Measurements from ENCODE around the gene KIFC3. TPM values are rescaled to one million over a fixed set of nuclear protein-coding genes. Genes with fewer than 3 reads are reported as not detected.
A peak's percentile ranks its signal among the peaks of the same experiment; 100 is the strongest.

Gene KIFC3
- total and polyA plus RNA-seq, 2 of the 8 experiments (the other 6 are each of a cell fraction or from before 2014, with no cell fraction given), result 2.1 to 7.1 TPM

GRCh38 chr16:57804111-57804837, 2.0 kb upstream of the KIFC3 start:
- no peak overlapping the region for H4K5ac ChIP-seq (ENCODE audit: insufficient read length, low read depth, low read length)
- no peak overlapping the region for H3K27ac ChIP-seq (ENCODE audit: low read depth, low read length)
- H3K79me2 ChIP-seq (ENCODE audit: control insufficient read depth in 1 of 2, insufficient read depth in 2 of 2, low read length in 2 of 2), result no peaks in the 10 kb centered on the region
- H2BK120ac ChIP-seq (replicated peaks; ENCODE audit: low read depth, low read length), result no peak overlapping the region
- WGBS, 2 experiments (ENCODE audit: extremely low coverage in 1 of 2, insufficient coverage in 1 of 2, insufficient read length in 1 of 2, insufficient replicate concordance in 2 of 2, low coverage in 1 of 2, low lambda C conversion rate in 2 of 2, missing lambda C conversion rate in 1 of 2), result 86% methylated on average over 5 of the region's 5 CpGs; no CpG with 5 or more reads in 1 of the 2 experiments
- H3K56ac ChIP-seq (replicated peaks; ENCODE audit: insufficient read length, low read depth, low read length), result no peak overlapping the region
- H3K23me2 ChIP-seq (ENCODE audit: low read depth, low read length), result peaks cover 12% of the 10 kb centered on the region
- no peaks in the 10 kb centered on the region for H3K9me3 ChIP-seq (ENCODE audit: insufficient read depth in 2 of 2, low read depth in 1 of 2, low read length in 1 of 2)
- no peak for DNase-seq (ENCODE audit: low read depth in 1 of 2, low spot score in 2 of 2)
- no peak overlapping the region for H3K4me2 ChIP-seq (ENCODE audit: insufficient read depth in 1 of 2, low read depth in 2 of 2, low read length in 2 of 2)
- no peak overlapping the region for H2BK12ac ChIP-seq (ENCODE audit: low read depth, low read length)
- CTCF ChIA-PET (ENCODE audit: partially characterized antibody), result interaction anchor here (0.6 to 15.2 kb wide), 8 partner anchors 8 to 684 kb away, joined by 3 to 279 read pairs (median 3); no protein-coding TSS in a partner anchor
- peak overlapping the region; percentile 75; the same call in 1 of the 2 replicates for H2BK15ac ChIP-seq (ENCODE audit: low read length)
- no peak overlapping the region for H2BK5ac ChIP-seq (ENCODE audit: low read depth, low read length)
- no peak overlapping the region for H2AFZ ChIP-seq (ENCODE audit: low read length)
- H3K79me1 ChIP-seq (ENCODE audit: low read depth, low read length), result no peaks in the 10 kb centered on the region; the same call in 1 of the 2 replicates
- peaks cover 0 to 28% (median 20%) of the 10 kb centered on the region in 4 experiments; a peak in 6 of 7 replicates for H3K4me1 ChIP-seq (replicated peaks in 1 of 4; ENCODE audit: control insufficient read depth in 3 of 4, insufficient read depth in 4 of 4, low read length in 3 of 4)
- peaks cover 0 to 1% of the 10 kb centered on the region in 2 experiments for H4K20me1 ChIP-seq (replicated peaks in 1 of 2; ENCODE audit: control insufficient read depth in 1 of 2, insufficient read depth in 2 of 2, low read length in 2 of 2)
- H3K27me3 ChIP-seq (replicated peaks in 1 of 4; ENCODE audit: control insufficient read depth in 3 of 4, extremely low read depth in 1 of 4, insufficient read depth in 3 of 4, low read length in 3 of 4), result peaks cover 0 to 26% (median 19%) of the 10 kb centered on the region in 4 experiments; a peak in 5 of 7 replicates
- H3K14ac ChIP-seq (ENCODE audit: insufficient read length), result no peak overlapping the region
- no peak for FAIRE-seq
- H4K8ac ChIP-seq (ENCODE audit: extremely low read depth, insufficient read depth, low read length), result no peak overlapping the region
- H3K4me3 ChIP-seq (ENCODE audit: extremely low read depth in 1 of 4, insufficient read depth in 2 of 4, low read depth in 3 of 4, low read length in 4 of 4), result no peak overlapping the region
- H4K91ac ChIP-seq (replicated peaks; ENCODE audit: insufficient read length, low read length), result no peak overlapping the region
- H3K4ac ChIP-seq (replicated peaks; ENCODE audit: insufficient read length, low read depth, low read length), result no peak overlapping the region
- H3K23ac ChIP-seq (ENCODE audit: insufficient read length), result no peak overlapping the region
- H3K36me3 ChIP-seq (ENCODE audit: control insufficient read depth in 2 of 4, insufficient read depth in 4 of 4, low read length in 3 of 4), result no peaks in the 10 kb centered on the region
- H2BK20ac ChIP-seq (ENCODE audit: low read length), result no peak overlapping the region
- H3K18ac ChIP-seq (ENCODE audit: extremely low read depth, low read length), result no peak overlapping the region
- no peak overlapping the region for H3K9ac ChIP-seq (replicated peaks in 1 of 4; ENCODE audit: extremely low read depth in 1 of 4, low read depth in 3 of 4, low read length in 3 of 4)
- POLR2A ChIA-PET (ENCODE audit: partially characterized antibody), result interaction anchor here (0.6 to 1.3 kb wide), 3 partner anchors 9 to 128 kb away, joined by 3 to 4 read pairs (median 4); no protein-coding TSS in a partner anchor
- H2AK5ac ChIP-seq (ENCODE audit: low read depth, low read length), result no peak overlapping the region
- TF ChIP-seq EGR1 (IDR thresholded peaks at IDR 0.05; ENCODE audit: borderline replicate concordance, low read depth, low read length) (no peak), TAF7 (optimal IDR thresholded peaks at IDR 0.05; ENCODE audit: borderline replicate concordance, low read depth, low read length) (no peak), SIX5 (IDR thresholded peaks at IDR 0.05; ENCODE audit: low read depth, low read length) (no peak), TBP (IDR thresholded peaks at IDR 0.05; ENCODE audit: low read depth, low read length) (no peak), HDAC2 (IDR thresholded peaks at IDR 0.05; ENCODE audit: borderline replicate concordance in 1 of 2, low read depth in 2 of 2, low read length in 2 of 2) (no peak), NANOG (IDR thresholded peaks at IDR 0.05; ENCODE audit: insufficient read depth, low read depth, low read length, poor library complexity, severe bottlenecking) (no peak), CTBP2 (IDR thresholded peaks at IDR 0.05; ENCODE audit: borderline replicate concordance, insufficient read depth, insufficient read length, low read length) (no peak), KDM1A (IDR thresholded peaks at IDR 0.05; ENCODE audit: borderline replicate concordance, low read length) (no peak), GTF2F1 (IDR thresholded peaks at IDR 0.05; ENCODE audit: borderline replicate concordance, low read depth, low read length) (no peak), SRF (IDR thresholded peaks at IDR 0.05; ENCODE audit: low read depth, low read length) (no peak), CHD1 (IDR thresholded peaks at IDR 0.05; ENCODE audit: low read depth, low read length) (no peak), GABPA (IDR thresholded peaks at IDR 0.05; ENCODE audit: borderline replicate concordance, insufficient read depth, low read length) (no peak)
